Left hindlimb (tissue), 1 donor: ENCODE results near the gene GLIPR1L2.
"Not testable (repeated sequence)": the region's sequence is repeated elsewhere in the genome, so short reads cannot be mapped to it uniquely, and the experiment has no call there.

Source experiments
- DNase-seq: peaks from one replicate; pipeline ENCODE4 v3.0.0-alpha.2; 2018

GLIPR1L2 gene

DNA sequence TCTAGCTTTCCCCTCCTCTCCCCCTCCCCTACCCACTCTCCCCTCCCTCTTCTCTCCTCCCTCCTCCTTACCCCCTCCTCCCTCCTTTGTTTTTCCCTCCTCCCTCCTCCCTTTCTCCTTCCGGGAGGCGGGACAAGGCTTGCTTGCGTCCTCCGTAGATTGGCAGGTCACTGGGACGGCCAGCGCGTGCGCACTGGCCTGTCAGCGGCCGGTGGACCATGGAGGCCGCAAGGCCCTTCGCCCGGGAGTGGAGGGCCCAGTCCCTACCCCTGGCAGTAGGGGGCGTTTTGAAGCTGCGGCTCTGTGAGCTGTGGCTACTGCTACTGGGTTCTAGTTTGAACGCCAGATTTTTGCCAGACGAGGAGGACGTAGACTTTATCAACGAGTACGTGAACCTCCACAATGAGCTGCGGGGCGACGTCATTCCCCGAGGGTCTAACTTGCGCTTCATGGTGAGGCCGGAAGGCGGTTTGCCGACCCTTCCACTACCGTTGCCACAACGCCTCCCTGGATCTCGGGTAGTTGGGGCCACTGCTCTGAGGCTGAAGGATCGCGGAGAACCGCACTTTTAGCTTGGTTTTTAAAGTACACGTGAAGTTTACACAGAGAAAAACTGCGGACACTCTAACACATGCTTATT is at the start of gene GLIPR1L2:
Gene GLIPR1L2 (plus strand): TSS at position 191 of the 640 bp plus-strand sequence. CDS start 28 bp downstream, at position 219.
- DNase-seq, result peak; percentile 96

DNA sequence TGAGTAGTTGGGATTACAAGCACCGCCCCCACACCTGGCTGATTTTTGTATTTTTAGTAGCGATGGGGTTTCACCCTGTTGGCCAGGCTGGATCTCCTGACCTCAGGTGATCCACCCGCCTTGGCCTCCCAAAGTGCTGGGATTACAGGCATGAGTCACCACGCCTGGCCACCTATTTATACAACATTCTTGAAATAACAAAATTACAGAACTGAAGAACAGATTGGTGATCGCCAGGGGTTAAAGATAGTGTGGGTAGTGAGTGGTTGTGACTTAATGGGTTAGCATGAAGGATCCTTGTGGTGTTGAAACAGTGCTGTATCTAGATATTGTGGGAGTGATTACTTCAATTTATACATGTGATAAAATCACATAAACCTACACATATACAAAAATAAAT is 49.0 kb upstream of the GLIPR1L2 start:
- no peak for DNase-seq

DNA sequence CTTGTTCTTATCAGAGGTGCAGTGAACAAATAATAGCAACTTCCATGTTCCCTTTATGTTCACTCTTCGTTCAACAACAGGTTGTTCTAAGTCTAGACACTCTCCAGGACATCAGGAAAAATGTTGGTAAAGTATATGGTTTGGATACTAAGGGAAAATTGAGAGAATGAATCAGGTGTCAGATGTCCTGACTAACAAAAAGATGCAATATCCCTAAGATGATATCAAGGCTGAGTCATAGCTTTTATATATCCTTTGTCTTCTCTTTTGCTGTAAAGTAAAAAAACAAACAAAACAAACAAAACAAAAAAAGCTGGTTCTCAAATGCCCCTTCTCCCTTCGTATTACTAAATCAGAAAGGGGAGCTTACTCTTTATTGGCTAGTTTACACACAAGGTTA is 45.4 kb upstream of the GLIPR1L2 start:
- no peak for DNase-seq

DNA sequence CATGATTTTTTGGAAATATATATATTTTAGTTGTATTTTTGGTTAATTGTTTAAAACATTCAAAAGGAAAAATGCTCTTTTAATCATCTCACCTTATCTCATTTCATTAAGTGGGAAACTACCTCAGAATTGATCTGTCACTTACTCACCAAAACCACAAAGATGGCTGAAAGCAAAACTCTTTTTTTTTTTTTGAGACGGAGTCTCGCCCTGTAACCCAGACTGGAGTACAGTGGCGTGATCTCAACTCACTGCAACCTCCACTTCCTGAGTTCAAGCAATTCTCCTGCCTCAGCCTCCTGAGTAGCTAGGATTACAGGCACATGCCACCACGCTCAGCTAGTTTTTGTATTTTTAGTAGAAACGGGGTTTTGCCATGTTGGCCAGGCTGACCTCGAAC is 44.7 kb upstream of the GLIPR1L2 start:
- DNase-seq, result not testable (repeated sequence)

DNA sequence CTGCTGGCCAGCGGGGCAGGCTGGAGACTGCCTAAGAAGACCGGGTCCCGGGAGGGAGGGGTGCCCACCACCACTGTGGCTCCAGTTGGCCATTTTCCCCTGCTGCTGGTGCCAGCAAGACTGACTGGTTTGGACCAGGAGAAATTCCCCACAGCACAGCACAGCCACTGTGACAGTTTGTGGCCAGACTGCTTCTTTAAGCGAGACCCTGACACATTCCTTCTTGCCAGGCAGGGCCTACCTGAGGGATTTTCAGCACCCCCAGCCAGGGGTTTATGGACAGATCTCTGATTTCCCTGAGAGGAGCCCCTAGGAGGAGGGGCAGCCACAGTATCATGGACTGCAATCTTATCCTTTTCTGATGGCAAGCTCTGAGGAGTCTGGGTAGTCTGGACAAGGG is 40.9 kb upstream of the GLIPR1L2 start:
- DNase-seq, result no peak

DNA sequence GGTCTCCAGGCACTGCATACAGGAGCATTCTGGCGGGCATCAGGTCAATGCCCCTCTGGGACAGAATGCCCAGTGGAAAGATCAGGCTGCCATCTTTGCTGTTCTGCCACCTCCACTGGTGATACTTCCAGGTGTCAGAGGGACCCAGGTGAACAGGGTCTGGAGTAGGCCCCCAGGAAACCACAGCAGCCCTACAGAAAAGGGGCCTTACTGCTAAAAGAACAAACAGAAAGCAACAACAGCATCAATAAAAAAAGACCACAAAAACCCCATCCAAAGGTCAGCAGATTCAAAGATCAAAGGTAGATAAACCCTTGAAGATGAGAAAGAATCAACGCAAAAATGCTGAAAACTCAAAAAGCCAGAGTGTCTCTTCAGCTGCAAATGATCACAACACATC is 40.5 kb upstream of the GLIPR1L2 start:
- no peak for DNase-seq

DNA sequence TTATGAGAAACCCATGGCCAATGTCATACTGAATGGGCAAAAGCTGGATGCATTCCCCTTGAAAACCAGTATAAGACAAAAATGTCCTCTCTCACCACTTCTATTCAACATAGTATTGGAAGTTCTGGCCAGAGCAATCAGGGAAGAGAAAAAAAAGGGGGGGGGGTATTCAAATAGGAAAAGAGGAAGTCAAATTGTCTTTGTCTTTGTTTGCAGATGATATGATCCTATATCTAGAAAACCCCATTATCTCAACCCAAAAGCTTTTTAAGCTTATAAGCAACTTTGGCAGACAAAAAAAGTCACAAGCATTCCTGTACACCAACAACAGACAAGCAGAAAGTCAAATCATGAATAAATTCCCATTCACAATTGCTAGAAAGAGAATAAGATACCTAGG is 36.9 kb upstream of the GLIPR1L2 start:
- DNase-seq, result no peak

DNA sequence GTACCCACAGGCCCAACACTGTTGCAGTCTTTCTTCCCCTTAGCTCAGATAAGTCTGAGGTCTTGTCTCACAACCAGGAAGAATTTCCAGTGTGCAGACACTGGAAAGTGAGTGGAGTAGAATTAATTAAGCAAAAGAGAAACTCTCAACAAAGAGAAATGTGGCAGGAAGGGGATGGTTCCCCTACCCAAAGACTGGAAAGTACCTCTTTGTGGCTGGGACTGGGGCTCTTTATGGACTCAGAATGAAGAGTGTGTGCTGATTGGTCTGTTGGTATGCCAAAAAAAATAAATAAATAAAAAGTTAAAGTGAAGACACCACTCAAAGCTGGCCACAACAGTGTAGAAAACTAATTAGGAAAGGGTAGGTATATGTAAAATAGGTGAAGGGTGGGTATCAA is 30.0 kb upstream of the GLIPR1L2 start:
- DNase-seq, result no peak

DNA sequence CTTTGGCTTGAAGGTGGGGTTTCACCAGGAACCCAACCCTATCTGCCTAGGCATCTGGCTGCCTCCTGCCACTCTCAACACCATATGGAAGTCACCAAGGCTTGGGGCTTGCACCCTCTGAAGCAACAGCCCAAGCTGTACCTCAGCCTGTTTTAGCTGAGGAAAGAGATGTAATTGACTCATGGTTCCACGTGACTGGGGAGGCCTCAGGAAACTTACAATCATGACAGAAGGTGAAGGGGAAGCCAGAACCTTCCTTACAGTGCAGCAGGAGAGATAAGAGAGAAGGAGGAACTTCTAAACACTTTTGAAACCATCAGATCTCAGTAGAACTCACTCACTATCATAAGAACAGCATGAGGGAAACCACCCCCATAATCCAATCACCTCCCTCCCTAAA is 29.5 kb upstream of the GLIPR1L2 start:
- DNase-seq, result no peak

DNA sequence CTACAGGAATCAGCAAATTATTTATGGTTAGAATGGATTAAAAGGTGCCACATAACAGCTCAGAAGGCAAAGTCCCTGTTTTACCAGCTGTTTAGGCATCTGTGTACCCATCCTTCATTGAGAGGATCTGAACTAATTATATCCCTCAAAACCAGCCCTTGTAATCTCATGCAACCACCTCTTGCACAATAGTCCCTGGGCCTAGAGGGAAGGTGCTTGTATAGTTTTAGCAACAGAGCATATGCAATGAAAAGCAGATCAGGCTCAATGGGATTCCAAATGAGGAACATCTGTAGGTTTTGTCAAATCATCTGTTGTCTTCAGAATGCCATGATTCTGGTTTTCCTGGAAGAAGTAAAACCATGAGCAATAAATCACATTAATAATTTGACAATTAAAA is 26.0 kb upstream of the GLIPR1L2 start:
- no peak for DNase-seq

DNA sequence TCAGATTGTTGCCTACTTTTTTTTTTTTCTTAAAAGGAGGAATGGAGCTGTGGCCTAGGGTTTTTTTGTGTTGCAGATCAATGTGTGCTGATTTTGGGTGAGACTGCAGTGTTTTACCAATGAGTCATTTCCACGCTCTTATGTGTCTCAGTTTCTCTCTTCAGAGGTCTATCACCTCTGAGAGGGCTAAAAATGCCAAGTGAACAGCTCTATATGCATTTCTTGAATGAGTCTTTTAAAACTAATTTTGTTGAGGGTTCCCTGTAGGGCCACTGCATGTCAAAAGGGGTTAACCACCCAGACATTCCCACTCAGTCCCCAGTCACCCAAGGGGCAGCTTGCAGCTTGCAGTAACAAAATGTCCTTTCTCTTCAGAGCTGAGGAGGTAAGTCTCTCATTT is 24.3 kb upstream of the GLIPR1L2 start:
- no peak for DNase-seq

DNA sequence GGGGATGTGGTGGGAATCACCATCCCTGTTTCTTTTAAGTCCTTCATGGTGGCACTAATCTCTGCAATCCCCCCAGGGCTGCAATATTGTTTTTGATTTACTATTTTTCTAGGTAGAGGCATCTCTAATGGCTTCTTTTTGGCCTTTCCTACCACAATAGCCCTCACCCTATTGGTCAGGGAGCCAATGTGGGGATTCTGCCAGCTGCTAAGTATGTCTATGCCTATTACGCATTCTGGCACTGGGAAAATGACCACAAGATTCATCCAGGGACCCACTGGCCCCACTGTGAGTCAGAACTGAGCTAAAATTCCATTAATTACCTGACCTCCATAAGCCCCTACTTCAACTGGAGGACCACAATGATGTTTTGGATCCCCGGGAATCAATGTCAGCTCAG is 15.9 kb upstream of the GLIPR1L2 start:
- DNase-seq, result no peak

DNA sequence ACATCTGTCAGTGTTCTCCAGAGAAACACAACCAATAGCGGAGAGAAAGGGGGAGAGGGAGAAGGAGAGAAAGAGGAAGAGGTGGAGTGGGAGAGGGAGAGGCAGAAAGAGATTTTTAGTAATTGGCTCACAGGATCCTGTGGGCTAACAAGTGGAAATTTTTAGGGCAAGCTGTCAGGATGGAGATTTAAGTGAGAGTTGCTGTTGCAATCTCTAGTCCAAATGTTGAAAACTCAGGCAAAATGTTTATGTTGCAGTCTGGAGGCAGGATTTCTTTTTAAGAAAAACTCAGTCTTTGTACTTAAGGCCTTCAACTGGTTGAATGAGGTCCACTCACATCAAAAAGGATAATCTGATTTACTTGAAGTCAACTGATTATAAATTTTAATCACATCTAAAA is 12.5 kb upstream of the GLIPR1L2 start:
- no peak for DNase-seq

DNA sequence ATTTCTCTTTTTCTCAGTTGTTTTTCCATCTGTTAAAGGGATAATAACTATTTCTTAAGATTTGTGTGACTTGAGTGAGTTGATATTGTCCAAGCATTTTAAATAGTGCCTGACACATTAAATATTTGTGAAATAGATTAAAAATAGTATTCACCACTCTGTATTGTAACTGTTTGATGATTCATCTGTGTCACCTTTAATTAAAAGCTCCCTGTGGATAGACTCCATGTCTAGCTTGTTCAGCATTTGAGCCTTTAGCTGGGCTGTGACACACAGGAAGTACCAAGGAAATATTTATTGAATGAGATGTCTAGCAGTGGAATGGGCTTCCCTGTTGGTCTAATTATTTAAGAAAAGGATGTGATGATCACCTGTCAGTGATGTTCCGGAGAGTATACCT is 1.8 kb upstream of the GLIPR1L2 start:
- DNase-seq, result no peak

DNA sequence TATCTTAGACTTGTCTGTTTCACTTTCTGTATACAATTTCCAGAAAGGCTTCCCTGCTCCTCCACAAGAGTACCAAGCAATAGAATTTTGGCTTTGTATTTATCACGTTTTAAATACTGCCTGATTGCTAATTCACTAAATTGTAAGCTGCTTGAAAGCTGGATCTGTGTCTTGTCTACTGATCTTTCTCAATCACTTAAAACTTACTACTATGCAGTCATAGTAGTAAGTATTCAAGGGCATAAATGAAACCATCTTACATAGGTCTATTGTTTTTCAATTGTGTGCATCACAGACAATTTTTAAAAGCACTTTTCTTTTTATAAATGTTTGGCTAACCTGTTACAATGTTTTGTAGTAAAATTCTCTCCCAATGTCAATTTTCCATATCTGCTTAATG is 1.2 kb upstream of the GLIPR1L2 start:
- DNase-seq, result no peak

DNA sequence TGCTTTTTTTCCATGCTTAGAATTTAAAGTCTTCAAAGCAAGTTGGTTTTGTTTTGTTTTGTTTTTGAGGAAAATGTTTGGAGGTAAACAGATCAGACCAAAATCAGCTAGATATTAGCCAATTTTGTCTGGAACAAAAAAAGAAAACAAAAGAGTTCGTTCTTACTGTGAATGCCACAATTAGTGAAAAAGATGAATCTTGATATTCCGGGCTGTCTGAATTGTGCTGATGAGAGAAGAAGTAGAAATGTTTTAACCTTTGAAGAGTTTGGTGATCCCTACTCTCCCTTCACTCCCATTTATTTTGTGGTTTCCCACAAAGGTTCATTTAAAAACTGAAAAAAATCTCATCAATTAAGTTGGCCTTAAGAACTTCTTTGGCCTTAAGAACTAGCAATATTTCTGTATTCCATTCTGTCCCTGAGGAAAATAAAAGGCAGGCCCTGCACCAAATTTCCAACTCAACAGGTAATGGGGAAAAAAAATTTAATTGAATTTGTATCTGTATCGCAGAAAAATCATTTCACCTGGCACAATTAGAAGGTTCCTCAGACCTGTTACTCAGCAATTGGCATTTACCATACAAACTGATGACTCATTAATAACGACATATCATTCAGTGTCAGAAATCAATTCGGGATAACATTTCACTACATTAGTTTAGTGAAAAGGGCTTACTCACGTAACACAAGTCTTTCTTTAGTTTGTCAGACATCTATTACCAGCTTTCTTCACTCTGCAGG is 562 bp upstream of the GLIPR1L2 start:
- no peak for DNase-seq

DNA sequence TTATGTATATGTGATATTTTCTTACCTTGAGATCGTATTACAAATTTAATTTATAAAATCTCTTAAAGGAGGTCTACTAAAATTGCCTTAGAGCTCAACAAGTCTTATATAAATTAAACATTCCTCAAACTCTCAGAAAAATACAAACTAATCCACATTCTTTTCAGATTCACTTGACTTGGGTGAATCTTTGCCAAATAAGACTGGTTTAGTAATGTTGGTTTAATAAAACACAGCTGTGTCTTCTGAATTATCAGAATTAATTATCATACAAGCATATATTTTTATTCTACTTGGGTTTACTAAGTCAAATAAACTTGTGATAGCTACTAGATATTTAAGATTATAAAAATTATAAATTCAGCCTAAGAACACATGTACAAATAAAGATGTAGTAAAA is 13.3 kb downstream of the GLIPR1L2 start:
- DNase-seq, result no peak

DNA sequence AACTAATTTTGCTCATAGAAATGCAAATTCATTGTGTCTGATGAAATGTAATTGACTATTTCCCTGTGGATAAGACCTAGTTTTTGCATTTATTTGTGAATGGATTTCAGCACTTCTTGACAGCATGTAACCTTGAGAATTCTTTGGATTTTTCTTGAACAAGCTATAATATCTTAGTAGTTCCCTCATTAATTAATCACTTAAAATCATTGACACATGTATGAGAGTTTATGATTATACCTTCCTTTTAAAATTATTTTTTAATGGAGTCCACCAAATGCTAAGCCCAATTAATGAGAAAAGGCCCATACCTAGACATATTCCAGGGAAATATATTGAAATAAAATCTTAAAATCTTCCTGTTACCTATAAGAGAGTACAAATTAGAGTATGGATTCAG is 16.8 kb downstream of the GLIPR1L2 start:
- DNase-seq, result no peak

DNA sequence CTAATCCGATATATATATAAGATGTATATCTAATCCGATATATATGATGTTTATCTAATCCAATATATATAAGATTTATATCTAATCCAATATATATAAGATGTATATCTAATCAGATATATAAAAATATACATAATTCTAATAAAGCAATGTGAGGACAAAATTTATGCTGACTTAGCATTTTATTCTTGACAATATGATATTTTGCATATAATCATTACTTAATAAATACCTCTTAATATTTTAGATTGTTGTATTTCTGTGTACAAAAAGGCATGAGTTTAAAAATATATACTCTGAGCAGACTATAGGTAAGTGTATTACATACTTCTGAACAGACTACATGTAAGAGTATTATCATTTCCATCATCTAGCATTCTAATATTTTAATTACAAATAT is 18.9 kb downstream of the GLIPR1L2 start:
- no peak for DNase-seq

DNA sequence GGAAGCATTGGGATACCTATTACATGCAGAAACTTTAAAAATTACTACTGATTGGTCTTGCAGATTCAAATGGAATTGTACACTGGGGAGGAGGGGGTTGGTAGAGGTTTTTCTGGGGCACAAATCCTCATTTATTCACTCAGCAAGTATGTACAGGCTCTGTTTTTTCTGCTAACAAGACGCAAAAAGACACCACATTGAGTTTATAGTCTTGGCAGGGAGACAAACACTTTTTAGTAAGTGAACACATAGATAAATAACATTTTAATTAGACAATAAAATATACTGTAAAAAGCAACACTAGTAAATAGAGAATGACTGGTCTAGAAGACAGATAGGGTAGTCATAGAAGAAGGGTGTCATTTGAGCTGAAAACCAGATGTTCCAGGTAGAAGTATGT is 23.8 kb downstream of the GLIPR1L2 start:
- DNase-seq, result no peak

DNA sequence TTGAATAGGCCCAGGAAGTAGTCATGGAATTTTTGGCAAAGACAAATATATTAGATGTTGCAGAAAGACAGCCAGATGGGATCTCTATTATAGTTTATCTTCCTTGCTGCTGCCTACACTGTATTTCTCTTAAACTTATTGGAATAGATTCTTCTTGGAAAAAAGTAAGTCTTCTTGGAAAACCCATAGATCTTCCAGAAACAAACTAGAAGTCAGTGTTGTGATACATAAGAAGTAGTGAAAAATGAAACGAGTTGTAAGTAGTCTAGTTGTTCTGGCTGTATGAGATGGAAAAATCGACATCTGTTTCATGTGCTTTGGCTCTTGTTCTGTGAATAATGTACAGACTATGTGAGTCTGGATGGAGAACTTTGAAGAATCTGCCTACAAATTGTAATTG is 29.0 kb downstream of the GLIPR1L2 start:
- no peak for DNase-seq

DNA sequence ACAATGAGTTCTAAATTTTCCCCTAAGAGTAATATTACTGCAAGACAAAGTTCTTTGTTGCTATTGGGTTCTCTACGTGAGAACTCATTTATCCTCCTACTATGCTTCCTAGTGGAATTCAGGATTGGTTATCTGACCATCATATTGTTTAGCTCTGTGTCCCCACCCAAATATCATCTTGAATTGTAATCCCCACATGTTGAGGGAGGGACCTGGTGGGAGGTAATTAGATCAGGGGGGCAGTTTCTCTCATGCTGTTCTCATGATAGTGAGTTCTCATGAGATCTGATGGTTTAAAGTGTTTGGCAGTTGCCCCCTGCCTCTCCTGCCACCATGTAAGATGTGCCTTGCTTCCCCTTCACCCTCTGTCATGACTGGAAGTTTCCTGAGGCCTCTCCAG is 36.6 kb downstream of the GLIPR1L2 start:
- no peak for DNase-seq

DNA sequence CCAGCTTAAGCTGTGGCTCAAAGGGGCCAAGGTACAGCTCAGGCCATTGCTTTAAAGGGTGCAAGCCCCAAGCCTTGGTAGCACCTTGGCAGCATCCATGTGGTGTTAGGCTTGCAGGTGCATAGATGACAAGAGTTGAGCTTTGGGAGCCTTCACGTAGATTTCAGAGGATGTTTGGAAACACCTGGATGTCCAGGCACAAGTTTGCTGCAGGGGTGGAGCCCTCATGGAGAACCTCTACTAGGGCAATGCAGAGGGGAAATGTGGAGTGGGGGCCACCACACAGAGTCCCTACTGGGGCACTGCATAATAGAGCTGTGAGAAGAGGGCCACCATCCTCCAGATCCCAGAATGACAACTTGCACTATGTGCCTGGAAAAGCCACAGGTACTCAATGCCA is 37.9 kb downstream of the GLIPR1L2 start:
- no peak for DNase-seq

DNA sequence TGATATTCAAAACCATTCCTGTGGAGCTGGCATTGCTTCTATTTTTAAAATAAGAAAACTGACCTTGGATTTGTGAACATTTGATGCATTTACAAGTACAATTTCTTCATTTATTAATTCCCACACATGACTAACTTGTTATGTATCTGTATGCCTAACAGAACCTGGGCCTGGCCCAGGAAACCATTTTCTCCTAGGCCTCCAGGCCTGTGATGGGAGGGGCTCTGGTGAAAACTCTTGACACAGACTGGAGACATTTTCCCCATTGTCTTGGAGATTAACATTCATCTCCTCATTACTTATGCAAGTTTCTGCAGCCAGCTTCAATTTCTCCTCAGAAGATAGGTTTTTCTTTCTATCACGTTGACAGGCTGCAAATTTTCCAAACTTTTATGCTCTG is 42.0 kb downstream of the GLIPR1L2 start:
- DNase-seq, result no peak

DNA sequence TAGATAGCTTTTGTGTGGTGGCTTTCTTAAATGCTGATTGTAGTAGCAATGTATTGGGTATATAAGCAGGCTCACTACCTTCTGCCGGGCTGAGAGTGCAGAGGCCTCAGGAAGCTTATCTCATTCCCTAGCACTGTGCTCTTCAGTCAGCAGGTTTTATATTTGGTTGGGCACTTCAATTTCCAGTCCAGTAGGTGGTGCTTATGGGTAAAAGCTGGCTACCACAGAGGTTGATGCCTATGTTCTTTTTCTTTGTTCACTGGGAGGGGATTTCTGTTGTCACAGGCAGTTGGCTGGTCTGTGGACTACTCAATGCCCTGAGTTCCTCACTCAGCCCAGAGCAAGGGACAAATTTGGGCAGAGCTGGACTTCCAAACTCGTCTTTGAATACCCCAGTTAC is 46.7 kb downstream of the GLIPR1L2 start:
- no peak for DNase-seq
